ENCODE data around the gene VCAM1. TPM values are rescaled to one million over a fixed set of nuclear protein-coding genes. Genes with fewer than 3 reads are reported as not detected.

Gene VCAM1
- total RNA-seq (ENCODE audit: low replicate concordance): 6.6 and 31.3 TPM in 2 replicates

GRCh38 chr1:100719490-100719889 is at the start of gene VCAM1:
TSS of gene VCAM1 (plus strand) at chr1:100719742. CDS start at chr1:100719861, 119 bp downstream.

Other genes starting within 250 kb of the VCAM1 start
- under 0.01 and 0.12 TPM in 2 replicates for gene GPR88, start 181.6 kb upstream of the VCAM1 start, total RNA-seq (ENCODE audit: low replicate concordance)
- 6.1 and 24.7 TPM in 2 replicates for gene EXTL2, start 175.1 kb downstream of the VCAM1 start, total RNA-seq (ENCODE audit: low replicate concordance)
- gene SLC30A7, start 176.3 kb downstream of the VCAM1 start, total RNA-seq (ENCODE audit: low replicate concordance): 27.0 and 27.9 TPM in 2 replicates